Vagina (tissue), 2 donors: ENCODE data around the gene KIF2C.

Experiments used
- POLR2A ChIP-seq, 2 donors: fragments of 450-650 bp; IDR thresholded peaks; one replicate each; pipeline ENCODE4 v1.6.1; 2017; ENCODE audit warnings: antibody characterized with exemption in 2 of 2, mild to moderate bottlenecking in 2 of 2, moderate library complexity in 2 of 2
- POLR2AphosphoS5 ChIP-seq, 2 donors: sonication (generic); formaldehyde crosslinking; IDR thresholded peaks; one replicate each; pipeline ENCODE4 v1.9.0; 2017; ENCODE audit warnings: antibody characterized with exemption in 2 of 2, mild to moderate bottlenecking in 2 of 2, low read depth in 1 of 2; ENCODE audit not compliant: insufficient read depth in 1 of 2
- TF ChIP-seq, protein P1 (sequence below), 3 experiments: fragments of 450-650 bp in 2 of 3; fragments of 200-600 bp in 1 of 3; sonication (generic) in 1 of 3; IDR thresholded peaks; one replicate each; pipeline ENCODE4 v1.5.1; 2017 to 2019; ENCODE audit warnings: antibody characterized with exemption in 3 of 3, mild to moderate bottlenecking in 2 of 3, moderate library complexity in 2 of 3

DNA sequence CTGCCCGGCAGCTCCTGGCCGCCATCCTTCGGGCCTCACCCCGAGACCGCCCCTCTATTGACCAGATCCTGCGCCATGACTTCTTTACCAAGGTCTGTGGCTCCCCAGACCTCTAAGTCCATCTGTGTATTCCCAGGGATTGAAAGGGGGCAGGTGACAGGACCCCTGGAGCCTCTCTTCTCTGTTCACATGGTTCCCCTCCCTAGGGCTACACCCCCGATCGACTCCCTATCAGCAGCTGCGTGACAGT is 63.4 kb downstream of the KIF2C start:
- TF ChIP-seq, protein P1, sequence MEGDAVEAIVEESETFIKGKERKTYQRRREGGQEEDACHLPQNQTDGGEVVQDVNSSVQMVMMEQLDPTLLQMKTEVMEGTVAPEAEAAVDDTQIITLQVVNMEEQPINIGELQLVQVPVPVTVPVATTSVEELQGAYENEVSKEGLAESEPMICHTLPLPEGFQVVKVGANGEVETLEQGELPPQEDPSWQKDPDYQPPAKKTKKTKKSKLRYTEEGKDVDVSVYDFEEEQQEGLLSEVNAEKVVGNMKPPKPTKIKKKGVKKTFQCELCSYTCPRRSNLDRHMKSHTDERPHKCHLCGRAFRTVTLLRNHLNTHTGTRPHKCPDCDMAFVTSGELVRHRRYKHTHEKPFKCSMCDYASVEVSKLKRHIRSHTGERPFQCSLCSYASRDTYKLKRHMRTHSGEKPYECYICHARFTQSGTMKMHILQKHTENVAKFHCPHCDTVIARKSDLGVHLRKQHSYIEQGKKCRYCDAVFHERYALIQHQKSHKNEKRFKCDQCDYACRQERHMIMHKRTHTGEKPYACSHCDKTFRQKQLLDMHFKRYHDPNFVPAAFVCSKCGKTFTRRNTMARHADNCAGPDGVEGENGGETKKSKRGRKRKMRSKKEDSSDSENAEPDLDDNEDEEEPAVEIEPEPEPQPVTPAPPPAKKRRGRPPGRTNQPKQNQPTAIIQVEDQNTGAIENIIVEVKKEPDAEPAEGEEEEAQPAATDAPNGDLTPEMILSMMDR (IDR thresholded peaks at IDR 0.05): no peak
- TF ChIP-seq POLR2A (IDR thresholded peaks at IDR 0.05) (no peak), POLR2AphosphoS5 (IDR thresholded peaks at IDR 0.05; ENCODE audit: insufficient read depth in 1 of 2, low read depth in 1 of 2) (no peak)
